GM18867 (cell line): ENCODE measurements around the gene GHDC.
"Not testable (repeated sequence)": the region's sequence is repeated elsewhere in the genome, so short reads cannot be mapped to it uniquely, and the experiment has no call there.

ENCODE experiments used
- ATAC-seq: cut with Tn5 transposase; IDR thresholded peaks from one replicate; pipeline ENCODE4 v1.9.1; 2021; ENCODE audit warnings: mild to moderate bottlenecking, moderate library complexity; ENCODE audit not compliant: unreplicated experiment

GHDC gene

GRCh38 chr17:42160531-42160910 lies 33.8 kb downstream of the GHDC start:
- ATAC-seq: no peak

- ATAC-seq: no peak
Observed at GRCh38 chr17:42159796-42160530, 34.3 kb downstream of the GHDC start.

GRCh38 chr17:42155614-42156045 lies 38.7 kb downstream of the GHDC start:
- no peak for ATAC-seq

GRCh38 chr17:42153919-42154742 lies 40.2 kb downstream of the GHDC start:
- ATAC-seq: no peak

GRCh38 chr17:42146911-42147607 lies 47.2 kb downstream of the GHDC start:
- no peak for ATAC-seq

GRCh38 chr17:42143138-42143537 lies 51.2 kb downstream of the GHDC start:
- not testable (repeated sequence) for ATAC-seq

- ATAC-seq: no peak
Observed at GRCh38 chr17:42142371-42142896, 51.9 kb downstream of the GHDC start.

GRCh38 chr17:42141382-42141781 lies 52.9 kb downstream of the GHDC start:
- no peak for ATAC-seq

GRCh38 chr17:42140690-42141089 lies 53.6 kb downstream of the GHDC start:
- not testable (repeated sequence) for ATAC-seq
